Transverse colon (tissue), 4 donors: ENCODE results near the gene KCNQ2.

ENCODE experiments used
- CTCF ChIP-seq, 5 experiments: fragments of 200-600 bp in 3 of 5; fragments of 450-650 bp in 2 of 5; sonication (generic) in 3 of 5; IDR thresholded peaks; 1 replicate in 2 of 5; 2 replicates in 3 of 5; pipeline ENCODE4 v1.5.1; 2016 to 2017; ENCODE audit warnings: antibody characterized with exemption in 5 of 5, inconsistent platforms in 3 of 5, mild to moderate bottlenecking in 2 of 5, moderate library complexity in 1 of 5
- EP300 ChIP-seq: sonication (generic); formaldehyde crosslinking; IDR thresholded peaks from one replicate; pipeline ENCODE4 v1.6.1; 2017; ENCODE audit warnings: antibody characterized with exemption, low read depth
- POLR2A ChIP-seq: fragments of 450-650 bp; IDR thresholded peaks from one replicate; pipeline ENCODE4 v1.6.1; 2016; ENCODE audit warnings: antibody characterized with exemption, mild to moderate bottlenecking, moderate library complexity
- POLR2AphosphoS5 ChIP-seq, 3 donors: sonication (generic); formaldehyde crosslinking; IDR thresholded peaks; one replicate each; pipeline ENCODE4 v1.6.1; 2016; ENCODE audit warnings: antibody characterized with exemption in 3 of 3

GRCh38 chr20:63365601-63366389 lies 106.7 kb downstream of the KCNQ2 start:
- TF ChIP-seq CTCF (IDR thresholded peaks at IDR 0.05) (no peak), EP300 (no peak), POLR2AphosphoS5 (IDR thresholded peaks at IDR 0.05) (no peak), POLR2A (no peak)
